Transverse colon (tissue), 4 donors: ENCODE data around the gene SLC27A2.

Source experiments
- CTCF ChIP-seq, 5 experiments: fragments of 200-600 bp in 3 of 5; fragments of 450-650 bp in 2 of 5; sonication (generic) in 3 of 5; IDR thresholded peaks; 1 replicate in 2 of 5; 2 replicates in 3 of 5; pipeline ENCODE4 v1.5.1; 2016 to 2017; ENCODE audit warnings: antibody characterized with exemption in 5 of 5, inconsistent platforms in 3 of 5, mild to moderate bottlenecking in 2 of 5, moderate library complexity in 1 of 5
- EP300 ChIP-seq: sonication (generic); formaldehyde crosslinking; IDR thresholded peaks from one replicate; pipeline ENCODE4 v1.6.1; 2017; ENCODE audit warnings: antibody characterized with exemption, low read depth
- POLR2A ChIP-seq: fragments of 450-650 bp; IDR thresholded peaks from one replicate; pipeline ENCODE4 v1.6.1; 2016; ENCODE audit warnings: antibody characterized with exemption, mild to moderate bottlenecking, moderate library complexity
- POLR2AphosphoS5 ChIP-seq, 3 donors: sonication (generic); formaldehyde crosslinking; IDR thresholded peaks; one replicate each; pipeline ENCODE4 v1.6.1; 2016; ENCODE audit warnings: antibody characterized with exemption in 3 of 3

GRCh38 chr15:50225057-50225456 lies 43.1 kb downstream of the SLC27A2 start:
- TF ChIP-seq POLR2A (no peak), EP300 (no peak), CTCF (IDR thresholded peaks at IDR 0.05) (no peak), POLR2AphosphoS5 (IDR thresholded peaks at IDR 0.05) (no peak)
